Measurements from ENCODE around the gene LRIG1.
A peak's percentile ranks its signal among the peaks of the same experiment; 100 is the strongest.

The LRIG1 gene

GRCh38 chr3:66497985-66498671 is 2.7 kb downstream of the LRIG1 start:
- peaks cover 21% of the 10 kb centered on the region for H3K36me3 Mint-ChIP-seq (ENCODE audit: low read depth)
- no peaks in the 10 kb centered on the region for H3K9me3 Mint-ChIP-seq
- peaks cover 79% of the 10 kb centered on the region for H3K4me1 Mint-ChIP-seq (ENCODE audit: low read depth)
- peaks cover 6% of the 10 kb centered on the region for H3K27me3 Mint-ChIP-seq (ENCODE audit: low read depth)
- peak overlapping the region; percentile 98 for H3K4me3 Mint-ChIP-seq
- H3K27ac Mint-ChIP-seq, result peak overlapping the region; percentile 89

- Mint-ChIP-seq H3K36me3 (ENCODE audit: low read depth) (peaks cover 21% of the 10 kb centered on the region), H3K4me1 (ENCODE audit: low read depth) (peaks cover 80% of the 10 kb centered on the region), H3K27me3 (ENCODE audit: low read depth) (no peaks in the 10 kb centered on the region), H3K27ac (peak overlapping the region; percentile 88), H3K4me3 (peak overlapping the region; percentile 98), H3K9me3 (no peaks in the 10 kb centered on the region)
Measured at GRCh38 chr3:66497288-66497984, 3.4 kb downstream of the LRIG1 start.

- H3K27me3 Mint-ChIP-seq (ENCODE audit: low read depth), result no peaks in the 10 kb centered on the region
- H3K36me3 Mint-ChIP-seq (ENCODE audit: low read depth), result peaks cover 23% of the 10 kb centered on the region
- peaks cover 84% of the 10 kb centered on the region for H3K4me1 Mint-ChIP-seq (ENCODE audit: low read depth)
- peak overlapping the region; percentile 88 for H3K27ac Mint-ChIP-seq
- H3K4me3 Mint-ChIP-seq, result peak overlapping the region; percentile 98
- no peaks in the 10 kb centered on the region for H3K9me3 Mint-ChIP-seq
Measured at GRCh38 chr3:66496746-66497145, 4.1 kb downstream of the LRIG1 start.

GRCh38 chr3:66496301-66496700 is 4.5 kb downstream of the LRIG1 start:
- Mint-ChIP-seq H3K4me1 (ENCODE audit: low read depth) (peaks cover 81% of the 10 kb centered on the region), H3K36me3 (ENCODE audit: low read depth) (peaks cover 23% of the 10 kb centered on the region), H3K27ac (peak overlapping the region; percentile 31)

GRCh38 chr3:66495668-66496045 is 5.2 kb downstream of the LRIG1 start:
- Mint-ChIP-seq H3K4me3 (peak overlapping the region; percentile 61), H3K27ac (peak overlapping the region; percentile 77), H3K27me3 (ENCODE audit: low read depth) (no peaks in the 10 kb centered on the region), H3K9me3 (no peaks in the 10 kb centered on the region), H3K4me1 (ENCODE audit: low read depth) (peaks cover 84% of the 10 kb centered on the region), H3K36me3 (ENCODE audit: low read depth) (peaks cover 25% of the 10 kb centered on the region)

More at GRCh38 chr3:66496301-66496700, 4.5 kb downstream of the LRIG1 start:
- Mint-ChIP-seq H3K9me3 (no peaks in the 10 kb centered on the region), H3K27me3 (ENCODE audit: low read depth) (no peaks in the 10 kb centered on the region), H3K4me3 (peak overlapping the region; percentile 98)

- peak overlapping the region; percentile 77 for H3K27ac Mint-ChIP-seq
- H3K27me3 Mint-ChIP-seq (ENCODE audit: low read depth), result no peaks in the 10 kb centered on the region
- no peaks in the 10 kb centered on the region for H3K9me3 Mint-ChIP-seq
- H3K4me3 Mint-ChIP-seq, result peak overlapping the region; percentile 61
- peaks cover 25% of the 10 kb centered on the region for H3K36me3 Mint-ChIP-seq (ENCODE audit: low read depth)
- H3K4me1 Mint-ChIP-seq (ENCODE audit: low read depth), result peaks cover 90% of the 10 kb centered on the region
Measured at GRCh38 chr3:66494959-66495667, 5.7 kb downstream of the LRIG1 start.

- Mint-ChIP-seq H3K27ac (peak overlapping the region; percentile 45), H3K4me1 (ENCODE audit: low read depth) (peaks cover 92% of the 10 kb centered on the region), H3K4me3 (peak overlapping the region; percentile 62), H3K27me3 (ENCODE audit: low read depth) (no peaks in the 10 kb centered on the region), H3K36me3 (ENCODE audit: low read depth) (peaks cover 24% of the 10 kb centered on the region), H3K9me3 (no peaks in the 10 kb centered on the region)
Measured at GRCh38 chr3:66493458-66494099, 7.2 kb downstream of the LRIG1 start.

GRCh38 chr3:66492672-66493071 is 8.2 kb downstream of the LRIG1 start:
- Mint-ChIP-seq H3K4me3 (no peak overlapping the region), H3K4me1 (ENCODE audit: low read depth) (peaks cover 89% of the 10 kb centered on the region), H3K27ac (peak overlapping the region; percentile 27), H3K9me3 (no peaks in the 10 kb centered on the region), H3K27me3 (ENCODE audit: low read depth) (no peaks in the 10 kb centered on the region), H3K36me3 (ENCODE audit: low read depth) (peaks cover 25% of the 10 kb centered on the region)

GRCh38 chr3:66492071-66492470 is 8.8 kb downstream of the LRIG1 start:
- H3K27me3 Mint-ChIP-seq (ENCODE audit: low read depth), result no peaks in the 10 kb centered on the region
- no peaks in the 10 kb centered on the region for H3K9me3 Mint-ChIP-seq
- peaks cover 90% of the 10 kb centered on the region for H3K4me1 Mint-ChIP-seq (ENCODE audit: low read depth)
- H3K4me3 Mint-ChIP-seq, result peak overlapping the region; percentile 6
- peaks cover 29% of the 10 kb centered on the region for H3K36me3 Mint-ChIP-seq (ENCODE audit: low read depth)
- peak overlapping the region; percentile 27 for H3K27ac Mint-ChIP-seq

GRCh38 chr3:66490984-66491383 is 9.8 kb downstream of the LRIG1 start:
- peaks cover 90% of the 10 kb centered on the region for H3K4me1 Mint-ChIP-seq (ENCODE audit: low read depth)
- peaks cover 31% of the 10 kb centered on the region for H3K36me3 Mint-ChIP-seq (ENCODE audit: low read depth)
- no peaks in the 10 kb centered on the region for H3K27me3 Mint-ChIP-seq (ENCODE audit: low read depth)
- no peaks in the 10 kb centered on the region for H3K9me3 Mint-ChIP-seq
- peak overlapping the region; percentile 52 for H3K27ac Mint-ChIP-seq
- peak overlapping the region; percentile 25 for H3K4me3 Mint-ChIP-seq

- Mint-ChIP-seq H3K4me3 (peak overlapping the region; percentile 76), H3K36me3 (ENCODE audit: low read depth) (peaks cover 34% of the 10 kb centered on the region), H3K27me3 (ENCODE audit: low read depth) (no peaks in the 10 kb centered on the region), H3K9me3 (no peaks in the 10 kb centered on the region), H3K27ac (peak overlapping the region; percentile 92), H3K4me1 (ENCODE audit: low read depth) (peaks cover 90% of the 10 kb centered on the region)
Measured at GRCh38 chr3:66490214-66490613, 10.6 kb downstream of the LRIG1 start.

- no peaks in the 10 kb centered on the region for H3K27me3 Mint-ChIP-seq (ENCODE audit: low read depth)
- peak overlapping the region; percentile 56 for H3K4me3 Mint-ChIP-seq
- no peaks in the 10 kb centered on the region for H3K9me3 Mint-ChIP-seq
- H3K36me3 Mint-ChIP-seq (ENCODE audit: low read depth), result peaks cover 33% of the 10 kb centered on the region
- H3K27ac Mint-ChIP-seq, result peak overlapping the region; percentile 92
- peaks cover 85% of the 10 kb centered on the region for H3K4me1 Mint-ChIP-seq (ENCODE audit: low read depth)
Measured at GRCh38 chr3:66489581-66489980, 11.2 kb downstream of the LRIG1 start.

GRCh38 chr3:66489115-66489514 is 11.7 kb downstream of the LRIG1 start:
- H3K27me3 Mint-ChIP-seq (ENCODE audit: low read depth), result no peaks in the 10 kb centered on the region
- H3K4me1 Mint-ChIP-seq (ENCODE audit: low read depth), result peaks cover 86% of the 10 kb centered on the region
- H3K9me3 Mint-ChIP-seq, result no peaks in the 10 kb centered on the region
- H3K27ac Mint-ChIP-seq, result peak overlapping the region; percentile 92
- H3K4me3 Mint-ChIP-seq, result peak overlapping the region; percentile 56
- peaks cover 35% of the 10 kb centered on the region for H3K36me3 Mint-ChIP-seq (ENCODE audit: low read depth)

- H3K27me3 Mint-ChIP-seq (ENCODE audit: low read depth), result no peaks in the 10 kb centered on the region
- peak overlapping the region; percentile 77 for H3K27ac Mint-ChIP-seq
- peak overlapping the region; percentile 39 for H3K4me3 Mint-ChIP-seq
- no peaks in the 10 kb centered on the region for H3K9me3 Mint-ChIP-seq
- H3K36me3 Mint-ChIP-seq (ENCODE audit: low read depth), result peaks cover 32% of the 10 kb centered on the region
- H3K4me1 Mint-ChIP-seq (ENCODE audit: low read depth), result peaks cover 86% of the 10 kb centered on the region
Measured at GRCh38 chr3:66488492-66488891, 12.3 kb downstream of the LRIG1 start.
